C1 segment of cervical spinal cord (tissue), 14 donors: ENCODE measurements around the gene MRNIP.

ENCODE experiments used
- DNase-seq, 14 donors: peaks; one replicate each; lab custom pipeline; 2025; lab: John Stamatoyannopoulos, UW

MRNIP gene

DNA sequence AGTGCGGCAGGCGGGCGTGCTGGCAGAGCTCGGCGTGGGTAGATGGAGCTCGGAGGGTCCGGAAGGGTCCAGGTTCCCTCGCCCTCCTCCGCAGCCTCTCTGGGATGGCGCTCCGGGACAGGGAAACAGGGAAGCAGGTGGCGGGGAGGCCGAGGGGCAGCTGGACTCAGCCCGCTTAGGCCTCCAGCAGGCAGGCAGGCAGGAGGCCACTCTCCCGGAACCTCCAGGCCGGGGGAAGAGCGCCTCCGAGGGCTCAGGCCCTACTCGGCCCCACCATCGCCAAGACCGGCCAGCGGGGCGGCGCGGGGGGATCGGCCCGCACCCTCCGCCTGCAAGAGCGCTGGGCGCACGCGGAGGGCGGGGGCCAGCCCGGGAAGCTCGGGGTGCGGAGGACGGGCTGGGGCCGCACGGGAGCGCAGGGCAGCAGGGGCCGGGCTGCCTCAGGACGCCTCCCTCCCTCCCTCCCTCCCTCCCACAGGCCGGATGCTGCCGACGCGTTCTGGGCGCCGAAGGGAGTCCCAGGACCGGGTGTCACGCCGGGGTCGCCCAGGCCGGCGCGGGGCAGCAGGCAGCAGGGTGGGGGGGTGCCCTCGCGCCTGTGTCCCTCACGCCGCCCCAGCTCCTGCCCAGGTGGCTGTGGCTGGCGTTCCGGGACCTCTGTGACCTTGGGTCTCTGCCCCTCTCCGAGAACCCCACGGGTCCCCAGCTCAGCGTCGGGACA is 52.9 kb downstream of the MRNIP start:
- peak in 10 of 14 donors; percentile 27 to 76 (median 46) for DNase-seq

DNA sequence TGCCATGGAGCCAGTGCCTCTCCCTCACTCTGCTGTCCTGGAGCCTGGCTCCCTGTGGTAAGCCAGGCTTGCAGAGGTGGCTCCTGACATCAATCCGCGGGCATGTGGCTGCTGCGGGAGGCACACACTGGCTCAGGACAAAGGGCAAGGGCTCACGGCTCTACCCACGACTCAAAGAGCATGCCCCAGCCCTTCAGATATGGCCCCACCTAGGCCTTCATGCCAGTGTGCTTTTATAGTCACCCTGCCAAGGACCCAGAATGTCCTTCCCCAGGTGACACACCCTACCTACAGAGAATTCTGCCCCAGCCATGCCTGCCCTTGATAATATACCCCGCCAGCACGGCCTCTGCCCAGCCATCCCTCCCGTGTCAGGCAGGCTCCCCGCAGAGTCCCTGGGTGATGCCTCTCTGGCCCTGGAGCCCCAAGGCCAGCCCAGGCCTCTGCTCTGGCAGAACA is 53.5 kb downstream of the MRNIP start:
- DNase-seq: no peak

DNA sequence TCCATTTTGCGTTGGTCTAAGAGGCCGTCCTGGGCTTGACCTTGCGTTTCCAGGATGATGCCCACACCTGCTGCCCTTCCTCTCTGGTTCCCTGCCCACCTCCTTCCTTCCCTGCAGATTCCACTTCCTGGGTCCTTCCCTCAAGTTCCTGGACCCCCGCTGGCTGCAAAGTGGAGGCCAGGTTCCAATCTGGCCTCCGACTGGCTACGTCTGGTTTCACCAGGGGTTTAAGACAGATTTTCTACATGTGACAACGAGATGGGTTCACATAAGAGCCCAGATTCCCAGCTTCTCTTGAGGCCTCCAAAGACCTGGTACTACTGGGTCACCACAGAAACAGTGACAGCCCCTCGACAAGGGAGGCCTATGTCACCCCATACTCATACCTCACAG is 54.1 kb downstream of the MRNIP start:
- DNase-seq: no peak

DNA sequence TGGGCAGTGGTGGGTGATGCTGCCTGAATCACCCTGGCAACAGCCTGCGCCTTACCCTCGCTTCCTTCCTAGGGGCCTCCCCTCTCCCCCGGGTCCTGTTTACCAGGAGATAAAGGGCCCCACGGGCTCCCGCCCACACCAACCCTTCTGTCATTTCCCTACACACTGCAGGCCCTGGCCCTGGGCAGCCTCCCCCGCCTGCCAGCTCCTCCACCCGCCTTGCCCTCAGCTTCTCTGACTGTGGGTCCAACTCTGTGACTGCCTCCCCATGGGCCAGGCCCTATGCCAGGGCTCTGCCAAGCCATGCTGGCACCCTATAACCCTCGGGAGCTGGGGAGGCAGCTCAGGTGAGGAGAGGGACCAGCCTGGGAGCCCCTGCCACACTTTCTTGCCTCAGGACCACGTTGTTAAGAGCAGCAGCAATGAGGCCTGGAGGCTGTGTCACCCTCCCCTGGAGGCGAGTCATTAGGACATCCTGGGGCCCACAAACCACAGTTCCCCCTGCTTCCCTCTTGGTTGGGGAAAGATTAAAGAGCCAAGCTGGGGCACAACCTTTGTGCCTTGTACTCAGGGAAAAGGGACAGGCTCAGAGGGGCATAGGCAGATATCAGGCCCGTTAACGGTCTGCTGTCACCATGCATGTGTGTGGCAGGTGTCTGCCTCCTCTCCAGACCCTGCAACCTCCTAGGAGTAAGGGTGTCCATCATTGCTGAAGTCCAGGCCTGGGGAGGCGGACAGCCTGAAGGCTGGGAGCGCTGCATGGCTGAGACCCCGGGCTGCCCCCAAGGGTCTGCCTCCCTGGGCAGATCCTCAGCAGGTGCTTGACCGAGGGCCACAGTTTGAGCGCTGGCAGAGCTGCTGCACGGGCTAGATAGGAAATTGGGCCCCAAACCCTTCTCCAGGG is 54.7 kb downstream of the MRNIP start:
- DNase-seq: no peak

DNA sequence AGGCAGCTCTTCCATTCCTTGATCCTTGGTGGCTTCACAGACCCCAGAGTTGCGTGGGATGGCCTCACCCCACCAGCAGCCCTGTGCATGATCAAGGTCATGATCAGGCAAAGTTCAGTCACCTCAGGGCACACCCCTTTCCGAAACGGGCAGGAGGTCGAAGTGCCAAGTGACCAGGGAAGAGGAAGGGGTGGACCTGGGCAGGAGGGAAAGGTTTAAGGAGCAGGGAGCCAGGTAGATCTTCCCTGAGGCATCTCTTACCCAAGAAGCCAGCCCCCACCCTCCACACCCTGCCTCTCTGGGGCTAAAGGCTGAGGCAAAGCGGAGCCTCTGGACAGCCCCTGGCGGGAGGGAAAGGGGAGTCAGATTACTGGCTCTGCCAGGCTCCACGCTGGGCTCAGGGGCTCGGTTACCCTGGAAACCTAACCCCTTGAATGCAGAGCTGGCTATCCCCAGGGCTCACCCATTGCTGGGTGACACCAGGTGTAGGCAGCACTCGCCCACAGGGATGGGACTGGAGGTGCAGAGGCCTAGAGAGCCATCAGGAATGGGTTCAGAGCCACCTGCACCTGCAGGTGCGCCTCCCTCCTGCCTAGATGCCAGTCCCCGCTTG is 55.6 kb downstream of the MRNIP start:
- DNase-seq: no peak

DNA sequence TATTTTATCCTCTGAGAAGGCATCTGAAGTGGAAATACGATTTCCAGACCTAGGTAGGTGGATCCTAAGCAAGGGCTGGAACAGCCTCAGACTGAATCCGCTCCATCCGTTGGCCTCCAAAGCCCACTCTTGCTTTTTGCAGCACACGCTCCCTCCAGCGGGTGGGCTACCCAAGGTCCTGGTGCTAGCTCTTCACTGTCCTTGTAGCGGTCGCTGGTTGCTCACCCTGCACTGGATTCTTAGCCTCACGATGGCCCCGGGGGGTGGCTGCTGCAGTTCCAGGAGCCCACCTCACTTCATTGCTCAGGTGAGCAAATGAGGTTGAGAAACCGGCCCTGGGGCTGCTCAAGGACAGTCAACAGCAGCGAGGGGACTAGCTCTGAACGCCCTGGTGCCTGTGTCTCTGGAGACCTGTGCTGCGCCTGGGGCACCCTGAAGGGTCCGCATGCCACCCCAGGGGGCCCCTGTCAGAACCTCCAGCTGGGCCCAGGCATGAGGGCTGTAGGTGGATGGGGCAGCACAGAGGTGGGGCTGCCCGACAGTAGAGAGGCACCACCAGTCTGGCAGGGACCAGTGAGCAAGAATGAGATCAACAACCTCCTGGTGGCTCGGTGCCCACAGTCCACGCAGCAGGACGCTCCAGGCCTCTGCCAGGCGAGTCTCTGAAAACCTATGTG is 56.3 kb downstream of the MRNIP start:
- peak in 1 of 14 donors; percentile 84 for DNase-seq

DNA sequence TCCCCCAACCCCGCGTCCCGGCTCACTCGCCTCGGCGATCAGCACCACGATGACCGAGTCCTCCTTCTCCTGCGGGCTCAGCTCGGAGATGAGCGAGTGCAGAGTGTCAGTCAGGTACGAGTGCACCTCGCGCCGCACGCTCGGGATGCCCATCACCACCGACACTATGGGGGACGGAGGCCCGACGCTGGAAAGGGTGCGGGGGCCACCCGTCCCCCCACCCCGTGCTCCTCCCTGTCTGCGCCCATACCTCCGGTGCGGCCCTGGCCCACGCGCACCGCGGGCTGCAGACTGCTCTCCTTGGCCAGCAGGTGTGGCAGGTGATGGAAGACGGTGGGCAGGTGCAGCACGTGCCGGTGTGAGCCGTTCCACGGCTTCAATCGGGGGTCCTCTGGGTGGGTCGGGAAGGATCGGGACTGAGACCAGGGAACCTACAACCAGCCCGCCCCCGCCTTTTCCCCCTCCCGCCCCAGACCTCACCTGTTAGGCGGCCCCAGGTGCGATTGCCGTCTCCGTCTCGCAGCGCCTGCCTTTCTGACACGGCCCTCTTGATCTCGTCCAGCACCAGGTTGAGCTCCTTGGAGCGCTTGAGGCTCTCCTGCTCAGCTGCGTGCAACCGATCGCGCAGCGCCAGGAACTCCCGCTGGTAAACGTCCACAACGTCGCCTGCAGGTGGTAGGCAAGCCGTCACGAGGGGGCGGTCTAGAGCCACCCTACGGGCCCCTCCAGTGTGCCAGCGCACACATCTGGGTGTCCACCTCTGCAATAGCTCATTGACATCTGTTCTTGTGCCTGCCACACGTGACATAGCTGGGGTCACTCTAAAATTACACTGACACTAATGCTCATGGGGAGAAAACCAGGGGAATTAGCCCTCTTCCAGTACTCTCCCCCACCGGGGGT is 57.1 kb downstream of the MRNIP start:
- DNase-seq: peak in 6 of 14 donors; percentile 5 to 38 (median 28)

DNA sequence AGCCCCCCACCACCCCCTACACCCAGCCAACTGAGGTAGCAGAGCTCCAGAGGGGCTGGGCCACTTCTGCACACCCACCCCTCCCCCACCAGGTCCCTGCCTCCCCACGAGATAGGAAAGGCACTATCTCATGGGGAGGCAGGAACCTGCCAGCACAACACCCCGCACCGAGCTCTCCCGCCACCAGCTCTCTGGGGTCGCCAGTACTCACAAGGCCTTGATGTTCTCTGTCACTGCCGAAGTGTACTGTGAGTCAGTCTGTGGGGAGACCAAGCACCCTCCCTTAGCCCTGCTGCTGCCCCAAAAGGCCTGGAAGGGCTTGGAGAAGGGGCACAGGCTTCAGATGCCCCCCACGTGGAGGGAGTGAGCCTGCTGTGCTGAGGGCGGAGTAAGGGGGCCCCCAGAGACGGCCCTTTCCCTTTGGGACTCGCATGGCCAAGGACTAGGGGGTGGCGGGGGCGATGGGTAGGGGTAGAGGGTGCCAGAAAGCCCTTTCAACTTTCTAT is 57.9 kb downstream of the MRNIP start:
- DNase-seq: no peak

DNA sequence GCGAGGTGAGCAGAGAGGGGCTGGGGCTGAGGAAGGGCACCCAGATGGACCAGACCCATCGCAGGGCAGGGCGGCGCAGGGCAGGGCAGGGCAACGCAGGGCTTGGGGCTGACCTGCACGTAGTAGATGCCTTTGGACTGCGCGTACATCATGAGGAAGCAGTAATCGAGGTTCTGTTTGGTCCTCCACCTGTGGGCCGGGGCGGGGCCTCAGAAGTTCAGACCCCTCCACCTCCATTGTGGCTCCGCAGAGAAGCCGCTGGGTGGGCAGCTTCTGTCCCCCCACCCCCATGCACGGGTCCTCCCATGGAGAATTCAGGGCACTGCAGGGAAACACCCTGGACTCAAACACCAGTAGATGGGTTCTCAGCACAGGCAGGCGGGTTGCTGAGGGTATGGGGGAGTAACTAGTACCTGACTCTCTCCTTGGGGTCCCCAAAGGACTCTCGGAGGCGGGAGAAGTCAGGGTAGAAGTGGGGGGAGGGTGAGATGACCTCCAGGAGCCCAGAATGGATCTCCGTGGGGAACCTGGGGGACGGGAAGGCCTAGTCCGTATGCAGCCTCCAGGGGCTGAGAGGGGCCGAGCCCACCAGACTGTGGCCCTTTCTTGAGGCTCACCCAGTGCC is 58.4 kb downstream of the MRNIP start:
- no peak for DNase-seq

DNA sequence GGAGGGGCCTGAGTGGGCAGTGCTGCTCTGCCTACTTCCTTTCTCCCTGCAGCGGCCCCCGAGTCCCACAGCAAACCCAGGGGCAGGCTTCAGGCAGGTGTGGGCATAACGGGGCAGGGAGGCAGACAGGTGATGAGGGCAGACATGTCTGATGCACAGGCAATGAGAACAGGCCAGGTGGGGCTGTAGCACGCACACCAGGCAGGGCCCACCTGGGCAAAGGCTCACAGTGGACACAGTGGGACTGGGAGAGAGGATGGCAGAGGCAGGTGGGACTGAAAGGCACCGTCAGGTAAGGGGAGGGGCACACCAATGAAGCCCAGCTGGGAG is 59.0 kb downstream of the MRNIP start:
- no peak for DNase-seq

DNA sequence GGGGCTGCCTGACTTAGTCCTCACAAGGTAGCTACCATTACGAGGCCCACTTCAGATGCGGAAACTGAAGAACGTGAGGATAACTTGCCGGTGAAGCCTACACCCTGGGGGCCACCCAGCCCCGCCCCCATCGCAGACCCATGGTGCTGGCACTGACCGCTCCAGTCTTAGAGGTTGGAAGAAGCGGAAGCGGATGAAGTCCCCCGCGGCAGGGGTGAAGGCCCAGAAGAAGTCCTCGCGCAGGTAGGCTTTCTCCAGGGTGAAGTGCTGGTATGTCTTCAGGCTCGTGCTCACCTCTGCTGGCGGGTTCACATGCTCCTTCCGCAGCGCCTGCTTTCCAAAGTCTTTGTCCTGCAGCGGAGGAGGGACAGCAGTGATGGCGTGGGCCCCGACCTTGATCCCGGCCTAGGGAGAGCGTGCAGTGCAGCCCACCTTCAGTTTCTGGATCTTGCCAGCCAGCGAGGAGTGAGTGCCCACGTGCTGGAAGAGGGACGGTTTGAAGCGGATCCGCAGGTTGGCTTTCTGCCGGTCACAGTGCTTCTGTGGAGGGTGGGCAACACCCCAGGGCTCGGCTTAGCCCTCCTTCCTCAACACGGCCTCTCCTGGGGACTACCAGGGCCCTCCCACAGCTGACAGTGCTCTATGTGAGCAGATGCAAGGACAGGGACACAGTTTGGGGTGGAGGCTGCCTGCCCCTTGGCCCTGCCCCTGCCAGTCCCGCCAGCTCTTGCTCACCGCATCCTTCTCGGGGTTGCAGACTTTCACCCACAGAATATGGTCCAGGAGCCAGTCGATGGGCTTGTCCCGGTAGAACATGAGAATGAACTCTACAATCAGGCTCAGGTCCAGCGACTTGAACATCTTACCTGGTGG is 59.6 kb downstream of the MRNIP start:
- no peak for DNase-seq

DNA sequence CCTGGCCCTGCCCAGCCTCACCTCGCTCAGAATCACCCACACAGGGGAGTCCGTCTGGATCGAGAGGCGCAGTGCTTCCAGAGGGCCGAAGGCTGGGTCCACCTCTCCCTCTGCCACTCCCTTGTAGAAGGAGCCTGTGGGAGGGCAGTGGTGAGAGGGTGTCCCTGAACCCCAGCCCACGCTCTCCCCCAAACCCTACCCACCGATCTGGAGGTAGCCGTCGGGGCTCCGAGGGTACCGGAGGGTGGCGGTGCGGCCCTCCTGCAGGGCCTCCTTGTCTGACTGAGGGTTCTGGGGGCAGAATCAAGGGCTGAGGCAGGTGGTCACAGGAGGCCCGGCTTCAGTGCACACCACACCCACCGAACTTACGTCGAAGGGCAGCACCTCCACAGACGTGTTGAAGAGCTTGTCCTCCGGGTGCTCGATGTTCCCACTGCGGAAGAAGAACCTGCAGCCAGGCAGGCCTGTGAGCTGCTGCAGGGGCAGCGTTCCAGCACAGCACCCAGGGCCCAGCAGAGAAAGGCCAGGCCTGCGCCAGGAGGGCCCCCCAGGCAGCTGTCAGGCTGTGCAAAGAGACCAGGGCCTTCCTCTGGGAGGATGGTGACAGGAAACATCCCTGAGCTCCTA is 60.4 kb downstream of the MRNIP start:
- DNase-seq: no peak

DNA sequence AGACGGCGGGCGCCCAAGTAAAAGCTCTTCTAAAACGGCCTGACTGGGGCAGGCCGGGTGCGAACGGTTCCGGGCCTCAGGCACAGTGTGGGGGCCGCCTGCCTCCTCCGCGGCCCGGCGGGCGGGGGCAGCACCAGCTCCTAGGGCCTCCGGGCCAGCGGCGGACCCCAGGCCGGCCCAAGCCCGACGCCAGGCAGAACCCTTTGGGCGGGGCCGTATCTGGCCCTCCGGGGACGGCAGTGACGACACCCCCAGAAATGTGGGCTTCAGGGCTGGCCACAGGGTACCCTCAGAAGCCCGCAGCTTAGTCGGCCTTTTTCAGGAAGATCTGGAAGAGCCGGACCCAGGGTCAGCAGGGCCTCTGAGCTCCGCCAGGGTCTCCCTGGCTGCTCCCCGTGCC is 60.9 kb downstream of the MRNIP start:
- DNase-seq: no peak

DNA sequence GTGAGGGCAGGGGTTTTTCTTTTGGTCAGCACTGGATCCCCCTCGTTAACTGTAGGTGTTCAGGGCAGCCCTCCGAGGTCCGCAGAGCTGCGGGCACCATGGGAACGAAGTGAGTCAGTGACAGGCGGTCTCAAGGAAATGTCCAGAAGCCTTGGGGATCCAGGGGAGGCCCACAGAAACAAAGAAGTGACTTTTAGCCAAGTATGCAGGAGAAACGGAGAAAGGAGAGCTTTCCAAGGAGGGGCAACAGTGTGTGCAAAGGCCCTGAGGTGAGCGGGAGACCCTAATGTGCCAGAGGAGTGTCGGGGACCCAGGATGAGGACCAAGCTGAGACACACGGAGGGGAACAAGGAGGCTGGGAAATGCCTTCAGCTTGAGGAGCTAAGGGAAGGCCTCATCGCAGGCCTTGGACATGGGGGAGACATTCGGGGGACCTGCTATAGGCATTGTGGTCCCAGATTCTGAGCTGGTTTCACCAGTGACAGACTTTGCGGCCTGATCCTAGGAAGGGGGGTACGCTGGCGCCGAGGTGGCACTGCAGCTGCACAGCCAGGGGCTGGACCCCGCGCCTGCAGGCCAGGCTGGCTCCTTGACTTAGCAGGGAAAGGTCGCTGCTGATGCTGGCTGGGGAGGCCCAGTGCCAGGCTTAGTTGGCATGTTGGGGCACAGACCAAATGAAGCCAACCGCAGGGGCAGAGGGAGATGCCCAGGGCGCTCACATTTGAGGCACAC is 61.6 kb downstream of the MRNIP start:
- no peak for DNase-seq

DNA sequence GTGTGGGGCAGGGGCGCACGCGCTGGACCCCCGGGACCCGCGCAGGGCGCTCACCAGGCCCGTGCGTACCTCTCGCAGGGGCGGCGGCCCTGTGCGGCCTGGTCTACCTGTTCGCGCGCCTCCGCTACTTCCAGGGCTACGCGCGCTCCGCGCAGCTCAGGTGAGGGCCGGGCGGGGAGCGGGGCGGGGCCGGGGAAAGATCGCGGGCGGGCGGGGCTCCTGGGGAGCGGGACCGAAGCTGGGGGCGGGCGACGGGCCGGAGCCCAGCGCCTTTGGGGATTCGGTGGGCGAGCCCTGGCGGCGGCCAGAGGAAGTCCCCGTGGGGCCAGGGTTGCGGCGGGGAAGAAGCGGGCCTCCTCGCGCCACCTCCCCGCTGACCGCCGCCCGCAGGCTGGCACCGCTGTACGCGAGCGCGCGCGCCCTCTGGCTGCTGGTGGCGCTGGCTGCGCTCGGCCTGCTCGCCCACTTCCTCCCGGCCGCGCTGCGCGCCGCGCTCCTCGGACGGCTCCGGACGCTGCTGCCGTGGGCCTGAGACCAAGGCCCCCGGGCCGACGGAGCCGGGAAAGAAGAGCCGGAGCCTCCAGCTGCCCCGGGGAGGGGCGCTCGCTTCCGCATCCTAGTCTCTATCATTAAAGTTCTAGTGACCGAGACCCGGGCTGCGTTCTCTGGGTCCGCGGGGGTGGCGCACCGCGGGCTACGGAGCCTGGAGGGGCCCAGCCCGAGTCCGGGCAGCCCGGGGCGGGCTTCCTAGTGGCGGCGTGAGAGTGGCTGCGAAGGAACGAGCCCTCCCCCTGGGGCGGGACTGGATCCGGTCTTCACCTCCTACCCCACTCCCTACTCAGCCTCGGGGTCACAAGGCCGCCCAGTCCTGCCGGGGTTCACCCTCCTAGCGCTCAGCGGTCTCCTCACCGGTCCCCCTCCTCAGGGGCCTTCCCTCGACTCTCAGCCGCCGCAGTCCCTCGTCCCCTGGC is 62.5 kb downstream of the MRNIP start:
- peak in 13 of 14 donors; percentile 31 to 84 (median 64) for DNase-seq

DNA sequence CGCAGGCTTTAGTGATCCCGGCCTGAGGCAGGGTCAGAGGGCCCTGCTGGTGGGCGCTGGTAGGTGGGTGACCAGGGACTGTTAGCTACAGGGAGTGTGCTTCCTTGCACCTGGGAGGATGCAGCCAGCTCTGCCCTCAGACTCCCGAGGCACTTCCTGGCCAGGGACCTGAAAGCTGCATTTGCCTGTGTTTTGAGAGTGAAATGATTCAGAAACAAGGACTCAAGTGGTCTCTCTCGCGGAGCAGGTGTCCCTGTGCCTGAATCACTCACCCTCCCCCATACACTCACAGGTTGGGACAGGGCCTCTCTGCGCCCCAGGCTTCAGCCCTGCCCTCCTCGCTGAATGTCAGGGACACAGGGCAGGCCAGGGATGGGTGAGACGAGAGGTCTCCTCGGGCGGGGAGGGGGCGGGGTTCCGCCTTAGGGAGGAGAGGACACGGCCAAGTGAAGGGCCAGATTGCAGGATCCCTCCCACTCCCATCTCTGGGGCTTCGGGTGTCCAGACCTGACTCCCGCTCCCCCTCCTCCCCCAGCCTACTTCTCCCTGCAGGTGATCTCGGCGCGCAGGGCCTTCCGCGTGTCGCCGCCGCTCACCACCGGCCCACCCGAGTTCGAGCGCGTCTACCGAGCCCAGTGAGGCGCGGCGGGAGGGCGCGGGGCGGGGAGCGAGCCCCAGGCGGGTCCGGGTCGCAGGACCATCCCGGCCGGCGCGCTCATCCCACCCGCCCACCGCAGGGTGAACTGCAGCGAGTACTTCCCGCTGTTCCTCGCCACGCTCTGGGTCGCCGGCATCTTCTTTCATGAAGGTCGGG is 63.4 kb downstream of the MRNIP start:
- DNase-seq: peak in 3 of 14 donors; percentile 26 to 43 (median 40)
